Liver (tissue), 3 donors: Measurements from ENCODE around the gene CDC42SE2.

Source experiments
- GABPA ChIP-seq, 2 donors: IDR thresholded peaks in 1 of 2; conservative IDR thresholded peaks in 1 of 2; 2 replicates each; pipeline ENCODE4 v1.6.1; 2016; ENCODE audit warnings: antibody characterized with exemption in 2 of 2, mild to moderate bottlenecking in 1 of 2, moderate library complexity in 1 of 2
- HNF4A ChIP-seq, 2 donors: conservative IDR thresholded peaks; 2 replicates each; pipeline ENCODE4 v1.6.1; 2016; ENCODE audit warnings: antibody characterized with exemption in 2 of 2, mild to moderate bottlenecking in 2 of 2
- HNF4G ChIP-seq: IDR thresholded peaks from 2 replicates; pipeline ENCODE4 v1.6.1; 2016; ENCODE audit warnings: antibody characterized with exemption
- JUND ChIP-seq, 2 donors: IDR thresholded peaks; 2 replicates each; pipeline ENCODE4 v1.6.1; 2016; ENCODE audit warnings: antibody characterized with exemption in 2 of 2
- RAD21 ChIP-seq, 2 donors: IDR thresholded peaks; 2 replicates each; pipeline ENCODE4 v1.6.1; 2016; ENCODE audit warnings: antibody characterized with exemption in 2 of 2, mild to moderate bottlenecking in 2 of 2
- RXRA ChIP-seq, 2 donors: IDR thresholded peaks; 2 replicates each; pipeline ENCODE4 v1.6.1; 2017 to 2018; ENCODE audit warnings: antibody characterized with exemption in 2 of 2, mild to moderate bottlenecking in 1 of 2
- TAF1 ChIP-seq: conservative IDR thresholded peaks from 2 replicates; pipeline ENCODE4 v1.6.1; 2016; ENCODE audit warnings: antibody characterized with exemption, mild to moderate bottlenecking
- YY1 ChIP-seq: IDR thresholded peaks from 2 replicates; pipeline ENCODE4 v1.6.1; 2016; ENCODE audit warnings: antibody characterized with exemption, mild to moderate bottlenecking
- TF ChIP-seq, protein P1 (sequence below): fragments of 150-350 bp; IDR thresholded peaks from 2 replicates; pipeline ENCODE4 v1.5.1; 2017; ENCODE audit warnings: improper control_type of control experiment, low read depth, low read length; ENCODE audit not compliant: missing input control
- TF ChIP-seq, protein P2 (sequence below): IDR thresholded peaks from 2 replicates; pipeline ENCODE4 v1.6.1; 2016; ENCODE audit warnings: antibody characterized with exemption
- TF ChIP-seq, protein P3 (sequence below): IDR thresholded peaks from 2 replicates; pipeline ENCODE4 v1.6.1; 2016; ENCODE audit warnings: antibody characterized with exemption, mild to moderate bottlenecking
- donor health status: healthy.
- donor health status: healthy.

DNA sequence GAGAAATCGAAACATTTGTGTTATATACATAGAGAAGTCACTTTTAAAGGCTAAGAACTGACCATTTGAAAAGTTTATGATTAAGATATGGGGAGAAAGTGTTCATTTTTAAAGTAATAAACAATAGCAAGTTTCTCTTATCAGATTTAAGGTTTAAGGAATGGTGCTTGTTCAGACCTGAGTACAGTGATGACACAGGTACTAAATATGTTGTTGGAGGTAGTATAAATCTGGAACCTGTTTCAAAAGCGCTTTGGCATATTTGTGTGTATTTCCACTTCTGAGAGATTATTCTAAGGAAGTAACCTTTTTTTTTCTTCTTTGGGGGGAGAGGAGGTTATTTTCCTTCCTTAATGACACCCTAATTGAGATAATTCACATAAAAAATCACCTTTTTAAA, 18.4 kb downstream of the CDC42SE2 start:
- TF ChIP-seq RAD21 (IDR thresholded peaks at IDR 0.05) (no peak), JUND (IDR thresholded peaks at IDR 0.05) (no peak), YY1 (no peak), TAF1 (no peak), GABPA (IDR thresholded peaks at IDR 0.05 in 1 of 2, conservative IDR thresholded peaks at IDR 0.05 in 1 of 2) (no peak), HNF4A (conservative IDR thresholded peaks at IDR 0.05) (no peak), RXRA (IDR thresholded peaks at IDR 0.05) (no peak), HNF4G (no peak)
- TF ChIP-seq, protein P1, sequence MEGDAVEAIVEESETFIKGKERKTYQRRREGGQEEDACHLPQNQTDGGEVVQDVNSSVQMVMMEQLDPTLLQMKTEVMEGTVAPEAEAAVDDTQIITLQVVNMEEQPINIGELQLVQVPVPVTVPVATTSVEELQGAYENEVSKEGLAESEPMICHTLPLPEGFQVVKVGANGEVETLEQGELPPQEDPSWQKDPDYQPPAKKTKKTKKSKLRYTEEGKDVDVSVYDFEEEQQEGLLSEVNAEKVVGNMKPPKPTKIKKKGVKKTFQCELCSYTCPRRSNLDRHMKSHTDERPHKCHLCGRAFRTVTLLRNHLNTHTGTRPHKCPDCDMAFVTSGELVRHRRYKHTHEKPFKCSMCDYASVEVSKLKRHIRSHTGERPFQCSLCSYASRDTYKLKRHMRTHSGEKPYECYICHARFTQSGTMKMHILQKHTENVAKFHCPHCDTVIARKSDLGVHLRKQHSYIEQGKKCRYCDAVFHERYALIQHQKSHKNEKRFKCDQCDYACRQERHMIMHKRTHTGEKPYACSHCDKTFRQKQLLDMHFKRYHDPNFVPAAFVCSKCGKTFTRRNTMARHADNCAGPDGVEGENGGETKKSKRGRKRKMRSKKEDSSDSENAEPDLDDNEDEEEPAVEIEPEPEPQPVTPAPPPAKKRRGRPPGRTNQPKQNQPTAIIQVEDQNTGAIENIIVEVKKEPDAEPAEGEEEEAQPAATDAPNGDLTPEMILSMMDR = no peak
- TF ChIP-seq, protein P2, sequence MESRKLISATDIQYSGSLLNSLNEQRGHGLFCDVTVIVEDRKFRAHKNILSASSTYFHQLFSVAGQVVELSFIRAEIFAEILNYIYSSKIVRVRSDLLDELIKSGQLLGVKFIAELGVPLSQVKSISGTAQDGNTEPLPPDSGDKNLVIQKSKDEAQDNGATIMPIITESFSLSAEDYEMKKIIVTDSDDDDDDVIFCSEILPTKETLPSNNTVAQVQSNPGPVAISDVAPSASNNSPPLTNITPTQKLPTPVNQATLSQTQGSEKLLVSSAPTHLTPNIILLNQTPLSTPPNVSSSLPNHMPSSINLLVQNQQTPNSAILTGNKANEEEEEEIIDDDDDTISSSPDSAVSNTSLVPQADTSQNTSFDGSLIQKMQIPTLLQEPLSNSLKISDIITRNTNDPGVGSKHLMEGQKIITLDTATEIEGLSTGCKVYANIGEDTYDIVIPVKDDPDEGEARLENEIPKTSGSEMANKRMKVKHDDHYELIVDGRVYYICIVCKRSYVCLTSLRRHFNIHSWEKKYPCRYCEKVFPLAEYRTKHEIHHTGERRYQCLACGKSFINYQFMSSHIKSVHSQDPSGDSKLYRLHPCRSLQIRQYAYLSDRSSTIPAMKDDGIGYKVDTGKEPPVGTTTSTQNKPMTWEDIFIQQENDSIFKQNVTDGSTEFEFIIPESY = no peak
- TF ChIP-seq, protein P3, sequence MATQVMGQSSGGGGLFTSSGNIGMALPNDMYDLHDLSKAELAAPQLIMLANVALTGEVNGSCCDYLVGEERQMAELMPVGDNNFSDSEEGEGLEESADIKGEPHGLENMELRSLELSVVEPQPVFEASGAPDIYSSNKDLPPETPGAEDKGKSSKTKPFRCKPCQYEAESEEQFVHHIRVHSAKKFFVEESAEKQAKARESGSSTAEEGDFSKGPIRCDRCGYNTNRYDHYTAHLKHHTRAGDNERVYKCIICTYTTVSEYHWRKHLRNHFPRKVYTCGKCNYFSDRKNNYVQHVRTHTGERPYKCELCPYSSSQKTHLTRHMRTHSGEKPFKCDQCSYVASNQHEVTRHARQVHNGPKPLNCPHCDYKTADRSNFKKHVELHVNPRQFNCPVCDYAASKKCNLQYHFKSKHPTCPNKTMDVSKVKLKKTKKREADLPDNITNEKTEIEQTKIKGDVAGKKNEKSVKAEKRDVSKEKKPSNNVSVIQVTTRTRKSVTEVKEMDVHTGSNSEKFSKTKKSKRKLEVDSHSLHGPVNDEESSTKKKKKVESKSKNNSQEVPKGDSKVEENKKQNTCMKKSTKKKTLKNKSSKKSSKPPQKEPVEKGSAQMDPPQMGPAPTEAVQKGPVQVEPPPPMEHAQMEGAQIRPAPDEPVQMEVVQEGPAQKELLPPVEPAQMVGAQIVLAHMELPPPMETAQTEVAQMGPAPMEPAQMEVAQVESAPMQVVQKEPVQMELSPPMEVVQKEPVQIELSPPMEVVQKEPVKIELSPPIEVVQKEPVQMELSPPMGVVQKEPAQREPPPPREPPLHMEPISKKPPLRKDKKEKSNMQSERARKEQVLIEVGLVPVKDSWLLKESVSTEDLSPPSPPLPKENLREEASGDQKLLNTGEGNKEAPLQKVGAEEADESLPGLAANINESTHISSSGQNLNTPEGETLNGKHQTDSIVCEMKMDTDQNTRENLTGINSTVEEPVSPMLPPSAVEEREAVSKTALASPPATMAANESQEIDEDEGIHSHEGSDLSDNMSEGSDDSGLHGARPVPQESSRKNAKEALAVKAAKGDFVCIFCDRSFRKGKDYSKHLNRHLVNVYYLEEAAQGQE = no peak
